HG03439 (cell line): ENCODE data around the gene RLN3.

ENCODE experiments used
- ATAC-seq: cut with Tn5 transposase; IDR thresholded peaks from one replicate; pipeline ENCODE4 v1.9.1; 2021; ENCODE audit warnings: mild to moderate bottlenecking, moderate library complexity; ENCODE audit not compliant: unreplicated experiment

The RLN3 gene, protein sequence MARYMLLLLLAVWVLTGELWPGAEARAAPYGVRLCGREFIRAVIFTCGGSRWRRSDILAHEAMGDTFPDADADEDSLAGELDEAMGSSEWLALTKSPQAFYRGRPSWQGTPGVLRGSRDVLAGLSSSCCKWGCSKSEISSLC

GRCh38 chr19:14027856-14028450, at the start of gene RLN3:
TSS of gene RLN3 (plus strand) at chr19:14028148. CDS start at chr19:14028205, 57 bp downstream.
- no peak for ATAC-seq

- no peak for ATAC-seq
Measured at GRCh38 chr19:13978351-13979243, 49.4 kb upstream of the RLN3 start.

DNA sequence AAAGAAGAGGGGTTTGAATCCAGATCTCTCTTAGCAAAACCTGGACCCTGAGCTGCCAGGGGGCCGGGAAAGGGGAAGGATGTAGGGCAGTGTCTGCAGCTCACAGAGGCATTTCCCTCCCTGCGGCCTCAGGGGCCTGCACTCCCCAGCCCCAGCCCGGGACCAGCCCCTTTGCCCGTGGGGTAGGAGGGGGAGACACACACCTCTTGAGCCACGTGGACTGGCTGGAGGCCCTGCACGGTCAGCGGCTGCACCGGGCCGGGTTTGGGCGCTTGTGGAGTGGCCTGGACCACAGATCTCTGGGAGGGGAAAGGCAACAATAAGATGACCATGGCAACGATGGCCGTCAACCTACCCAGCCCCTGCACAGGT, 48.7 kb upstream of the RLN3 start:
- no peak for ATAC-seq

- ATAC-seq = no peak
Measured at GRCh38 chr19:13979686-13980085, 48.3 kb upstream of the RLN3 start.

DNA sequence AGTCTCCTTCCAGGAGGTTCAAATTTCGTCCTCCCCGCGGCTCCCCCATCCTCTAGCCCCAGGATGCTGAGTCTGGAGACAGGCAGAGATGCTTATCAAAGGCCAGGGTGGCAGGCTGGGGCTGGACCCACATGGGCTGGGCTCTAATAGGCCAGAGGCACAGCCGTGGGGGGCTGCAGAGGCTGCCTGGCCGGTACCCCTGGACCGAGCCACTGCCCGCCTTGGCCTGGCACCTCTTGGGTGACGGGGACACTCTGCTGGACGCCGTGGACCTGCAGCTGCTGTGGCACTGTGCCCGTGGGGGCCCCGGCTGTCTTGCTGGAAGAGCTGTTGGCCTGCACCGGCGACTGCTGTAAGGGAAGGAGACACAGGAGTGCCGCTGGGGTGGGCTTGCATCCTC, 47.6 kb upstream of the RLN3 start:
- ATAC-seq = no peak

GRCh38 chr19:13981021-13981420, 46.9 kb upstream of the RLN3 start:
- no peak for ATAC-seq

GRCh38 chr19:13981467-13981866, 46.5 kb upstream of the RLN3 start:
- ATAC-seq = no peak

DNA sequence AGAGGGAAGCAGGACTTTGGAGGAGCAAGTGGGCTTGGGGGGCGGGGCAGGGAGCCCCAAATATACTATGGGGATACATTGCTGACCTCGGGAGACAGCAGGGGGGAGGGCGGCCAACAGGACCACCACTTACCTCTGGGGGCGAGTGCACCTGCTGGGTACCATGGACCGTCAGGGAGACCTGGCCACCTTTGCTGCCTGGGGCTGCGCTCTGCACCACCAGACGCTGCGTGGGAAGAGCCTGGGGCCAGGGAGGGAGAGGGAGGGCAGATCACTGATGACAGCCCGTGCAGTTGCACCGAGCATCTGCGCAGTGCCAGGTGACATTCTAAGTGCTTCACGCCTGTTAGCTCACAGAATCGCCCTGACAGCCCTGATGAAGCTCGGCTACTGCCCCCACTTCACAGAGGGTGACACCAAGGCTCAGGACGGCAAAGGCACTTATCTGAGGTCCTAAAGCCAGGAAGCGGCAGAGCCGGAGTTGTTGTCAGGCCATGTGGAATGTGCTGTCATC, 45.9 kb upstream of the RLN3 start:
- no peak for ATAC-seq

DNA sequence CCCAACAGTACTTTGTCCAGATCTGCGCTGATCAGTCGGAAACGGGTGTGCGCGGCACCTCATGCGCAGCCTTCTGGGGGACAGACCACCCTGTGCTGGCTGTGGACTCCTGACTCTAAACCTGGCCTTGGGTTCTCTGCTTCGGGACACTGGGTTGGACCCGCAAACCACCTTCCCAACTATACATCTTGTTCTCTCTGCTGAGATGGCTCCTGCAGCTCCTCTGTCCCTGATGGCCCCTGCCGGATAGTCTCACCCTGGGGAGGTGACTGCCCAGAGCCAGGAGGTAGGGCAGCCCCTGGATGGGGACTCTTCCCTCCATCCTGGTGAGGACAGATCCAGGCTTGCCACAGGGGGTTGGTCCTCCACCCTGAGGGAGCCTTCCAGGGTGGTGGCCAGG, 45.2 kb upstream of the RLN3 start:
- ATAC-seq = no peak

GRCh38 chr19:13983213-13983889, 44.6 kb upstream of the RLN3 start:
- ATAC-seq = no peak

GRCh38 chr19:13984186-13984585, 43.8 kb upstream of the RLN3 start:
- no peak for ATAC-seq

DNA sequence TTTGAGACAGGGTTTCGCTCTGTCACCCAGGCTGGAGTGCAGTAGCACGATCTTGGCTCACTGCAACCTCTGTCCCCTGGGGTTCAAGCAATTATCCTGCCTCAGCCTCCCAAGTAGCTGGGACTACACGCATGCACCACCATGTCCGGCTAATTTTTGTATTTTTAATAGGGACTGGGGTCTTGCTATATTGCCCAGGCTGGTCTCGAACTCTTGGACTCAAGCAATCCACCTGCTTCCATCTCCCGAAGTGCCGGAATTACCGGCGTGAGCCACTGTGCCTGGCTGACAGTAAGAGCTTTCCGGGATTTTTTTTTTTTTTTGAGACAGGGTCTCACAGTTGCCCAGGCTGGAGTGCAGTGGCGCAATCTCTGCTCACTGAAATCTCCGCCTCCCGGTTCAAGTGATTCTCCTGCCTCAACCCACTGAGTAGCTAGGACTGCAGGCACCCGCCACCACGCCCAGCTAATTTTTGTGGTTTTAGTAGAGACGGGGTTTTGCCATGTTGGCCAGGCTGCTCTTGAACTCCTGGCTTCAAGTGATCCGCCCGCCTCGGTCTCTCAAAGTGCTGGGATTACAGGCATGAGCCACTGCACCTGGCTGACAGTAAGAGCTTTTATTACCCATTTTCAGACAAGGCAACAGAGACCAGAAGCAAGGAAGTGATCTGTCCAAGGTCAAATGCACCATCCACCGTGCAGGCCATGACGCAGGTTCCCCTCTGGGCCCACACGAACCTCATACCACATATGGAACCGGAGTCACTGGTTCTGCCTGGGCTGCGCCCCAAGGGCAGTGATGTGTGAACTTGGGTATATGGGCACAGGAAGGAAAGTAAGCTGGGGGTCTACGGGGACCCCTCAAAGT, 42.8 kb upstream of the RLN3 start:
- no peak for ATAC-seq

- peak; percentile 12 for ATAC-seq
Measured at GRCh38 chr19:13985771-13986347, 42.1 kb upstream of the RLN3 start.

DNA sequence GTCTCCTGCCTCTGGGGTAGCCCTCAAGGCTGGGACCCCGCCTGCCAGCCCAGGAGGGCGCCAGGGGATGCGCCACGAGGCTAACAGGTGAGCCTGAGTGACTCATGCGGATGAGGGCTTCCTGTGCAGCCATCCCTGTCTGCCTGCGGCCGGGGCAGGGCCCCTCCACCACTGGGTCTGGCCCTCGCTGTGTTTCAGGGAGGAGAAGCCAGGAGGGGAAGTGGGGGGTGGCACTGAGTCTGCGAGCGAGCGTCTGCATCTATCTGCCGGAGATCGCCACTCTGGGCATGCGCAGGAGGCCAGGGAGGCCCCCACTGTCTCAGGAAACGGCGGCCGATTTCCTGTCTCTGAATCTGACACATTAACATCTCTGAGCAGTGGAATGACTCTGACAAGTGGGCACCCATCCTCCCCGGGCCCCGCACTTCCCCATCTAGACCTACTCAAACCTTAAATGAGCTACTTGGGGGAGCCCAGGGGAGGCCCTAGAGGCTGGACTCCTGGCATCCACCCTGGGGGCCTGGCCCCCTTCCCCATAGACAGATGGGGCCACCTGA, 41.5 kb upstream of the RLN3 start:
- peak; percentile 77 for ATAC-seq

DNA sequence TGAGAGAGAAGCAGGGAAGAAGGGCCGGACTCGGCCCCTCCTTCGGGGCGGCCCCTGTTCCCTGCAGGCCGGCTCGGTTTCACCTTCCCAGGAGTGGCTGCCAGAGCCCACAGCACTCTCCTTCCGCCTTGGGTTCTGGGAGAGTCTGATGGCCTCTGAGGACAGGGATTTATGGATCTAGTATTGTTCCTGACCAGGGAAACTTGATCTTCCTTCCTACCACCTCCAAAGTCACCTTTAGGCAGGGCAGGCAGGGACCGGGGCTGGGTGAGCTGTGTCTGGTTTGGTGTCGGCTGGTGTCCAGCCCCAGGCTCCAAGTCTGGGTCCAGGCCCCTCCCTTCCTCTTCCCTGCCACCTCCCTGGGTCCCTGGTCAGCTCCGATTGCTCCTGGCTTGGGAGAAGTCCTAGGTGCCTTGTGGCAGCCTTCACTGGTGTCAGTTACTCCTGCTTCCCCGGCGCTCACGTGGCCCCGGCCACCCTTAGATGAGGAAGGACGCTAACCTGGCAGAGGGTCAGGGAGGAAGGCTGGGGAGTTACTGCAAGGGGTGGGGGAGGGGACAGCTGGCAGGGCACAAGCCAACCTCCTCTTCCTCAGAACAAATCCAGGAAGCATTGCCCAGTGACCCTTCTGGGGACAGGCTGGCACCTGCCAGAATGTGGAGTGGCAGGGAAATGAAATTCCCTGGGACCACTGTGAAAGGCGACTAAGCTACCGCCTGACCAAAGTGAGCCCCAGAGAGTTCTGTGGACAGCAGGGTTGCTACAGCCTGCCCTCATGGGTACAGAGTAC, 40.7 kb upstream of the RLN3 start:
- ATAC-seq = no peak

GRCh38 chr19:13989487-13989886, 38.5 kb upstream of the RLN3 start:
- no peak for ATAC-seq

DNA sequence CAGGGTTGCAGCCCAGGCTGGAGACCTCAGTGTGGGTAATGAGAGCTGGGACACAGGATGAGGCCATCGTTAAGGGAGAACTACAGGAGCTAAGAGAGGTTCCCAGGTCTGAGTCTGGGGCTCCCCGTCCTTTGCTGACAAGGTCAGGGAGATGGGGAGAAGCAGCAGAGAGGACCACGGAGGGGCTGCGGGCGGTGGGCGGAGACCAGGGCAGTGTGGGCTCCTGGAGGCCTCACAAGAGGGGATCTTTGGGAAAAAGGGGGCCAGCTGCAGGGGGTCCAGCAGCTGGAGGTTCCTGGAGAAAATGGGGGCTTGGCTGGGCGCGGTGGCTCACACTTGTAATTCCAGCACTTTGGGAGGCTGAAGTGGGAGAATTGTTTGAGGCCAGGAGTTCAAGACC, 37.9 kb upstream of the RLN3 start:
- ATAC-seq = no peak

GRCh38 chr19:13992025-13992424, 35.9 kb upstream of the RLN3 start:
- ATAC-seq = no peak
